Prostate gland (tissue), 2 donors: ENCODE results near the gene MAMLD1.

Experiments used
- POLR2AphosphoS5 ChIP-seq: sonication (generic); formaldehyde crosslinking; IDR thresholded peaks from one replicate; pipeline ENCODE4 v1.6.1; 2017; ENCODE audit warnings: antibody characterized with exemption
- TF ChIP-seq, protein P1 (sequence below), 4 experiments: fragments of 200-600 bp in 2 of 4; fragments of 450-650 bp in 2 of 4; sonication (generic) in 2 of 4; IDR thresholded peaks; 1 replicate in 3 of 4; 2 replicates in 1 of 4; pipeline ENCODE4 v1.5.1; 2016 to 2019; ENCODE audit warnings: antibody characterized with exemption in 4 of 4, mild to moderate bottlenecking in 2 of 4, moderate library complexity in 2 of 4

GRCh38 chrX:150405006-150405405, 41.9 kb downstream of the MAMLD1 start:
- TF ChIP-seq, protein P1, sequence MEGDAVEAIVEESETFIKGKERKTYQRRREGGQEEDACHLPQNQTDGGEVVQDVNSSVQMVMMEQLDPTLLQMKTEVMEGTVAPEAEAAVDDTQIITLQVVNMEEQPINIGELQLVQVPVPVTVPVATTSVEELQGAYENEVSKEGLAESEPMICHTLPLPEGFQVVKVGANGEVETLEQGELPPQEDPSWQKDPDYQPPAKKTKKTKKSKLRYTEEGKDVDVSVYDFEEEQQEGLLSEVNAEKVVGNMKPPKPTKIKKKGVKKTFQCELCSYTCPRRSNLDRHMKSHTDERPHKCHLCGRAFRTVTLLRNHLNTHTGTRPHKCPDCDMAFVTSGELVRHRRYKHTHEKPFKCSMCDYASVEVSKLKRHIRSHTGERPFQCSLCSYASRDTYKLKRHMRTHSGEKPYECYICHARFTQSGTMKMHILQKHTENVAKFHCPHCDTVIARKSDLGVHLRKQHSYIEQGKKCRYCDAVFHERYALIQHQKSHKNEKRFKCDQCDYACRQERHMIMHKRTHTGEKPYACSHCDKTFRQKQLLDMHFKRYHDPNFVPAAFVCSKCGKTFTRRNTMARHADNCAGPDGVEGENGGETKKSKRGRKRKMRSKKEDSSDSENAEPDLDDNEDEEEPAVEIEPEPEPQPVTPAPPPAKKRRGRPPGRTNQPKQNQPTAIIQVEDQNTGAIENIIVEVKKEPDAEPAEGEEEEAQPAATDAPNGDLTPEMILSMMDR (IDR thresholded peaks at IDR 0.05): no peak
- TF ChIP-seq POLR2AphosphoS5: no peak
